Pancreas (tissue), 10 donors: ENCODE data around the gene SLC44A1. TPM values are rescaled to one million over a fixed set of nuclear protein-coding genes. Genes with fewer than 3 reads are reported as not detected.

Experiments used
- ATAC-seq, 4 donors: fragments of 200-7000 bp; cut with Tn5 transposase; one replicate each; pipeline versions ENCODE4 v1.8.0 to v1.9.1; 2020; ENCODE audit warnings: mild to moderate bottlenecking in 4 of 4, moderate library complexity in 4 of 4
- DNase-seq, 6 donors: peaks; one replicate each; pipeline ENCODE4 v3.0.0-alpha.2; 2020
- FAIRE-seq: peaks from 2 replicates; lab custom pipeline; 2012; peaks lifted over from hg19 to GRCh38; lab: Jason Lieb, UNC
- H3K27ac ChIP-seq, 4 donors: fragments of 200-600 bp; sonication (generic); 1 replicate in 3 of 4; 2 replicates in 1 of 4; pipeline versions ENCODE4 v1.5.0 to v1.8.0; 2020
- H3K27me3 ChIP-seq, 4 donors: fragments of 200-600 bp; one replicate each; pipeline ENCODE4 v1.8.0; 2021
- H3K36me3 ChIP-seq, 3 donors: fragments of 200-600 bp; sonication (generic) in 1 of 3; one replicate each; pipeline versions ENCODE4 v1.5.0 to v1.8.0; 2020 to 2021
- H3K4me1 ChIP-seq, 3 donors: fragments of 200-600 bp; one replicate each; pipeline ENCODE4 v1.8.0; 2021
- H3K4me3 ChIP-seq, 4 donors: fragments of 200-600 bp; sonication (generic) in 2 of 4; one replicate each; pipeline versions ENCODE4 v1.5.0 to v1.8.0; 2020 to 2021
- H3K9me3 ChIP-seq, 4 donors: fragments of 200-600 bp; one replicate each; pipeline ENCODE4 v1.8.0; 2021
- WGBS, 2 donors: extraction: QIAGEN DNeasy Blood & Tissue Kit; methylation state at CpG; one replicate each; pipeline ENCODE4 v1.1.7; 2013; 5-methylcytosine and 5-hydroxymethylcytosine counted together
- intact Hi-C, 3 donors: fragments of 100-400 bp; cut with DNase I; formaldehyde crosslinking; loops; one replicate each; pipeline versions ENCODE4 v1.11.1 to v1.14.2; 2022
- polyA plus RNA-seq, 2 donors: library from polyadenylated mRNA; stranded (reverse); fragments of 200-250 nt; gene quantifications; one replicate each; pipeline ENCODE4 v1.2.3, GENCODE V29; 2013
- total RNA-seq, 6 donors: library from RNA; stranded (reverse); fragmentation: NEBNext Ultra II Directional in 4 of 6; extraction: Animal tissue kit (Norgen Biotek cat#: 25700) in 4 of 6; gene quantifications; one replicate each; pipeline versions ENCODE4 v1.2.1 to v1.2.4, GENCODE V29; 2021 to 2023
- TF ChIP-seq, protein P1 (sequence below), 4 donors: fragments of 200-600 bp; sonication (generic) in 3 of 4; IDR thresholded peaks; one replicate each; pipeline versions ENCODE4 v1.5.0 to v1.8.0; 2021; ENCODE audit warnings: antibody characterized with exemption in 4 of 4
- donor health status: healthy with polysubstance abuse.
- donor health status: DM: no; HTN: no; CAD: no; lungs with moderate emphysema.
- donor health status: DM: no; HTN: no; CAD: no.
- donor health status: control.
- donor health status: control.
- donor health status: Bipolar disorder and iron deficiency.
- donor health status: DM: yes; HTN: yes; CAD: no.
- donor health status: DM: no; HTN: no; CAD: no.
- donor health status: DM: no; HTN: no; CAD: no.
- donor health status: DM: yes; HTN: yes; CAD: no.

SLC44A1 gene
- total and polyA plus RNA-seq, 8 donors = 4.6 to 32.3 (median 19.3) TPM

DNA sequence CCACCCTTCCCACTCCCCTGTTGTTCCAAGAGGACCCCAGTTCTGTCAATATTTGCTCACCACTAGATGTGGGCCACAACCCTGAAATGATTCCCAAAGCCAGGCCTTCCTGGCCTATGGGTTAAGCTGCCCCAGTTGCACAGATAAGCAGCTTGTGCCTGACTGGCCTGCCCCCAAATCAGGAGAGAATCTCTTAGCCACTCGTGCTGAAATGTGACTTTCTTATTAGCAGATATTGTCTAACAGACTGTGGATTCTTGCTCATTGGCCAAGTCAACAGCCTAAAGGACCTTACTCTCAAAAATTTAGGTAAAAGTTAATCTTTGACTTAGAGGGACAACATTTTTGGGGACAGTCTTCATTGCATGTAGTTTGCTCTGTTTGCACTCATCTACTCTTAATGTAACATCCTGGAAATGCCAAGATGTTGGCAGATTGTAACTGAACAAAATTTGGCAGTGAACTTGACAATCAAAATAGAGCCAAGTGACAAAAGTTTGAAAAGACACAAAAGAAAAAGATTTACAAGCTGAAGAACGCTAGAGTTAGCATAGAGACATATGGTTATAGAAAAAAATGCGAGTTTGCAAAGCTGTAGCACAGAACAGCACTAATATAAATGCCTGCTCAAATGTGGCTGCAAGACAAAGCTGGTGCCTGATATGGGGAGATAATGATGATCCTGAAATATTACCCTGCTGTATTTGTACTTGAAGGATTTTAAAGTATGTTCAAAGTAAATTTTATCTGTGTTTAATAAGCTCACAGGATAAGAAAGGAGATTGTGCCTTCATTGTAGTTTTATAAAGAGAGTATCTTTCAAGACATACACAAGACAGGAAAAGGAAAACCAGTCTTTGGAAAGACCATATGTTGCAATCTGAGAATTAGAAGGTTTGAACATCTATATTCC lies 174.4 kb downstream of the SLC44A1 start:
- Histone ChIP-seq H3K27me3 (no peaks in the 10 kb centered on the region), H3K4me1 (peaks cover 0 to 4% (median 0%) of the 10 kb centered on the region in 3 donors), H3K27ac (no peak overlapping the region), H3K9me3 (no peaks in the 10 kb centered on the region), H3K4me3 (no peak overlapping the region), H3K36me3 (no peaks in the 10 kb centered on the region)
- intact Hi-C loops = loop anchor here in 1 of 3 donors (10.0 kb wide), 2 partner anchors 174 to 254 kb away; partner anchors contain the start of gene SLC44A1
- DNase-seq (no peak), ATAC-seq (no peak), FAIRE-seq (no peak)
- 59 to 64% methylated on average over 3 of the region's 3 CpGs for WGBS, 2 donors
- TF ChIP-seq, protein P1, sequence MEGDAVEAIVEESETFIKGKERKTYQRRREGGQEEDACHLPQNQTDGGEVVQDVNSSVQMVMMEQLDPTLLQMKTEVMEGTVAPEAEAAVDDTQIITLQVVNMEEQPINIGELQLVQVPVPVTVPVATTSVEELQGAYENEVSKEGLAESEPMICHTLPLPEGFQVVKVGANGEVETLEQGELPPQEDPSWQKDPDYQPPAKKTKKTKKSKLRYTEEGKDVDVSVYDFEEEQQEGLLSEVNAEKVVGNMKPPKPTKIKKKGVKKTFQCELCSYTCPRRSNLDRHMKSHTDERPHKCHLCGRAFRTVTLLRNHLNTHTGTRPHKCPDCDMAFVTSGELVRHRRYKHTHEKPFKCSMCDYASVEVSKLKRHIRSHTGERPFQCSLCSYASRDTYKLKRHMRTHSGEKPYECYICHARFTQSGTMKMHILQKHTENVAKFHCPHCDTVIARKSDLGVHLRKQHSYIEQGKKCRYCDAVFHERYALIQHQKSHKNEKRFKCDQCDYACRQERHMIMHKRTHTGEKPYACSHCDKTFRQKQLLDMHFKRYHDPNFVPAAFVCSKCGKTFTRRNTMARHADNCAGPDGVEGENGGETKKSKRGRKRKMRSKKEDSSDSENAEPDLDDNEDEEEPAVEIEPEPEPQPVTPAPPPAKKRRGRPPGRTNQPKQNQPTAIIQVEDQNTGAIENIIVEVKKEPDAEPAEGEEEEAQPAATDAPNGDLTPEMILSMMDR (IDR thresholded peaks at IDR 0.05) = no peak

DNA sequence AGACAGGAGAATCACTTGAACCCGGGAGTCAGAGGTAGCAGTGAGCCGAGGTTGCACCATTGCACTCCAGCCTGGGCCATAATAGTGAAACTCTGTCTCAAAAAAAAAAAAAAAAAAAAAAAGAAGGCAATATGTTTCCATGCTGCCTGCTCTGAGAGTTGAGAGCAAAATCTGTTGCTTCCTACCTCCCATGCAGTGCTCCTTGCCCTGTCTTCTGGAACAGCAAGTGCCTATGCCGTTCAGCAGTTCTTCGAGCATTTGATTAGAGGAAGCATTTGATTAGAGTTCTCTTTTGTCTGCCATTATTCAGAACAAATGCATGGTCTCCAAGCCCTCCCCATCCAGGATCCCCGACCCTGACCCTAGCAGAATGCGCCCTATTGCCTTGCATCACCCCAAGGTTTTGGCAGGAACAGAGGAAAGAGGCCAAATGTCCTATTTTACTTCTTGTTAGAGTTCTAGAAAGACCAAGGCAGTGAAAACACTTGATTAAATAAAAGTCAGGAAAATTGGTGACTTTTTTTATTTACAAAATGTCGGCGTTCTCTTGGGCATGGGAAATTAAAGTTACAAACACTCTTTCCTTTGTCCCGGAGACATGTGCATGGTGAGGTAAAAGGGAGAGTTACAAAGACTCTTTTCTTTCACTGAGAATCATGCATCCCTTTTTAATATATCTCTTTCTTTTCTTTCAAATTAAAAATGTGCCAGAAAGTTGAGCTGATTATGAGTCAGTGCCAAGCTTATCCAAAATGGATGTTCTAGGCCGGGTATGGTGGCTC lies 175.6 kb downstream of the SLC44A1 start:
- Histone ChIP-seq H3K9me3 (no peaks in the 10 kb centered on the region), H3K27ac (no peak overlapping the region), H3K27me3 (no peaks in the 10 kb centered on the region), H3K4me1 (peaks cover 0 to 4% (median 0%) of the 10 kb centered on the region in 3 donors), H3K36me3 (no peaks in the 10 kb centered on the region), H3K4me3 (no peak overlapping the region)
- intact Hi-C loops = loop anchor here in 1 of 3 donors (10.0 kb wide), 2 partner anchors 175 to 255 kb away; partner anchors contain the start of gene SLC44A1
- DNase-seq = no peak
- no peak for ATAC-seq
- WGBS, 2 donors = 89 to 95% methylated on average over 10 of the region's 10 CpGs
- TF ChIP-seq, protein P1 (IDR thresholded peaks at IDR 0.05) = no peak
- FAIRE-seq = no peak

DNA sequence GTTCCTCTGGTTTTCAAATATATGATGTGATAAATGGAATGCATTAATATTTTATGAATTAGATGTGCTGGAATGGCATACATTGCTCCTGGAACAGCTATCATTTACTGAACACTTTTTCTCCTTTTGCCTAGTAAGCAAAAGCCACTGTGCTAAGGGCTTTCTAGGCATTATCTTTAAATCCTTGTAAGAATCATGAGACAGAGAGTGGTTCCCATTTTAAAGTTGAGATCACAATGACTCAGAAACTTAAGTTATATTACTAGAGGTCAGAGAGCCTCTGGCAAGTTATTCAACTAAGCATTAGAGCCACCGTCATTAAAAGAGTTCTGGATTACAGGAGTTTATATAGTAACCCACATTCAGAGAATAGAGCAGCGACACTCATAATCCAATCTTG lies 176.7 kb downstream of the SLC44A1 start:
- DNase-seq (no peak), ATAC-seq (no peak), FAIRE-seq (no peak)
- H3K27me3 ChIP-seq = no peaks in the 10 kb centered on the region
- 90 to 100% methylated on average over 2 of the region's 2 CpGs for WGBS, 2 donors
- no peaks in the 10 kb centered on the region for H3K9me3 ChIP-seq
- TF ChIP-seq, protein P1 (IDR thresholded peaks at IDR 0.05) = no peak
- no peaks in the 10 kb centered on the region for H3K4me1 ChIP-seq
- H3K27ac ChIP-seq = no peak overlapping the region
- no peaks in the 10 kb centered on the region for H3K36me3 ChIP-seq
- intact Hi-C loops = no loop called here
- H3K4me3 ChIP-seq = no peak overlapping the region

DNA sequence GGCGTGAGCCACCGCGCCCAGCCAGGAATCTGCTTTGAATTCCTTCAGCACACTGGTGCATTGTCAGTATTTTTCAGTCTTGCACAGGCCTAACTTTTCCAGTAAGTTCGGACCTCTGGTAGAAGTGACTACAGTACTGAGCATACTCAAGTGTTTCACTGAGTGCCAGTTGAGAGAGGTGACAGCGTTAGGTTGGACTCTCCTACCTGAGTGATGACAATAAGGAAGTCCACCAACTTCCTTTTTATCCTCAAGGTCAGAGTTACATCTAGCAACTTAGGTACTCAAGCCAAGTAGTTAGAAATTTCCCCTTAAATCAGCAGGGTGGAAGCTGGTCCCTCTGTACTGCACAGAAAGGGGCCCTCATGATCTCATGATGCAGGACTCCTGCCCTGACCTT lies 177.4 kb downstream of the SLC44A1 start:
- Histone ChIP-seq H3K27ac (no peak overlapping the region), H3K4me1 (no peaks in the 10 kb centered on the region), H3K36me3 (no peaks in the 10 kb centered on the region), H3K9me3 (no peaks in the 10 kb centered on the region), H3K4me3 (no peak overlapping the region), H3K27me3 (no peaks in the 10 kb centered on the region)
- WGBS, 2 donors = 91 to 93% methylated on average over 5 of the region's 5 CpGs
- DNase-seq (no peak), FAIRE-seq (no peak), ATAC-seq (no peak)
- intact Hi-C loops = no loop called here
- TF ChIP-seq, protein P1 (IDR thresholded peaks at IDR 0.05) = no peak
